PFSK-1 (cell line): ENCODE data around the gene OLFM3.

Experiments
- FOXP2 ChIP-seq: optimal IDR thresholded peaks from 2 replicates; pipeline ENCODE3; 2011; ENCODE audit warnings: borderline replicate concordance, control low read depth, inconsistent platforms; ENCODE audit not compliant: insufficient read depth; ENCODE audit errors: extremely low read length, extremely low read depth
- POLR2AphosphoS5 ChIP-seq: IDR thresholded peaks from 2 replicates; pipeline ENCODE4 v1.6.1; 2012; ENCODE audit warnings: low read depth, mild to moderate bottlenecking, control low read depth, low read length, moderate library complexity
- SIN3A ChIP-seq: IDR thresholded peaks from 2 replicates; pipeline ENCODE4 v1.6.1; 2012; ENCODE audit warnings: mild to moderate bottlenecking, low read length, moderate library complexity, borderline replicate concordance; ENCODE audit not compliant: insufficient read depth
- TAF1 ChIP-seq: IDR thresholded peaks from 2 replicates; pipeline ENCODE4 v1.6.1; 2012; ENCODE audit warnings: low read length, control low read depth, borderline replicate concordance; ENCODE audit not compliant: insufficient read depth
- TF ChIP-seq, protein P1 (sequence below), 2 experiments: IDR thresholded peaks; 2 replicates each; pipeline versions ENCODE4 v1.6.1 to v1.8.0; 2011 to 2012; ENCODE audit warnings: low read depth in 2 of 2, low read length in 2 of 2, control low read depth in 1 of 2, inconsistent platforms in 1 of 2, mild to moderate bottlenecking in 1 of 2, moderate library complexity in 1 of 2; ENCODE audit not compliant: insufficient read depth in 1 of 2

OLFM3 gene

DNA sequence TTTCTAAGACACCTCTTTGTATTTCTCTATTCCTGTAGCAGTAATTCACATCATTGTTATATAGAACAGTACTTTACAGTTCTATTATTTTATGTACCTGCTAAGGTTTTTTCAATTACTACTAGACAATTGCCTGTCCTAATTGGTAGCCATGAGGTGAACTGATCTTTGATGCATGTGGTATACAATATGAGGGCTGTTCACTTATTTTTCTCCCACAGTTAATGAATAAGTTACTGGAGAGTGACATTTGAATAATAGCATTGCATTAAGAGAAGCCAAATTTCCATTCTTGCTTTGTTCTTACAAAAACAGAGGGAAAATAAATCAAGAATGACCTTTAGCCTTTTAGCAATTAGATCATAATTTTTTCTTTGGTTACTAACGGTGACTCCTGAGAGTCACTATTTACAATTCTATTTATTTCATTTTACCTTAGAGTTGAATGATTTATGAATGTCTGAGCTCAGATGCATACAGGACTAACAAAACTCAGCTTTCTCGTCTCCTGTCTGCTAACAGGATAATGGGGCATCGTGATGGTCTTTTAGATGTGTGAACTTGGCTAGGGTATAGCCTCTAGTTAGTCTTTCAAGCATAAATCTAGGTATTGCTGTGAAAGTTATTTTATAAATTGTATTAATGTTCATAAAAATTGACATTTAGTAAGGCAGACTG lies 54.1 kb downstream of the OLFM3 start:
- TF ChIP-seq FOXP2 (no peak), POLR2AphosphoS5 (no peak), SIN3A (no peak), TAF1 (no peak)
- TF ChIP-seq, protein P1, sequence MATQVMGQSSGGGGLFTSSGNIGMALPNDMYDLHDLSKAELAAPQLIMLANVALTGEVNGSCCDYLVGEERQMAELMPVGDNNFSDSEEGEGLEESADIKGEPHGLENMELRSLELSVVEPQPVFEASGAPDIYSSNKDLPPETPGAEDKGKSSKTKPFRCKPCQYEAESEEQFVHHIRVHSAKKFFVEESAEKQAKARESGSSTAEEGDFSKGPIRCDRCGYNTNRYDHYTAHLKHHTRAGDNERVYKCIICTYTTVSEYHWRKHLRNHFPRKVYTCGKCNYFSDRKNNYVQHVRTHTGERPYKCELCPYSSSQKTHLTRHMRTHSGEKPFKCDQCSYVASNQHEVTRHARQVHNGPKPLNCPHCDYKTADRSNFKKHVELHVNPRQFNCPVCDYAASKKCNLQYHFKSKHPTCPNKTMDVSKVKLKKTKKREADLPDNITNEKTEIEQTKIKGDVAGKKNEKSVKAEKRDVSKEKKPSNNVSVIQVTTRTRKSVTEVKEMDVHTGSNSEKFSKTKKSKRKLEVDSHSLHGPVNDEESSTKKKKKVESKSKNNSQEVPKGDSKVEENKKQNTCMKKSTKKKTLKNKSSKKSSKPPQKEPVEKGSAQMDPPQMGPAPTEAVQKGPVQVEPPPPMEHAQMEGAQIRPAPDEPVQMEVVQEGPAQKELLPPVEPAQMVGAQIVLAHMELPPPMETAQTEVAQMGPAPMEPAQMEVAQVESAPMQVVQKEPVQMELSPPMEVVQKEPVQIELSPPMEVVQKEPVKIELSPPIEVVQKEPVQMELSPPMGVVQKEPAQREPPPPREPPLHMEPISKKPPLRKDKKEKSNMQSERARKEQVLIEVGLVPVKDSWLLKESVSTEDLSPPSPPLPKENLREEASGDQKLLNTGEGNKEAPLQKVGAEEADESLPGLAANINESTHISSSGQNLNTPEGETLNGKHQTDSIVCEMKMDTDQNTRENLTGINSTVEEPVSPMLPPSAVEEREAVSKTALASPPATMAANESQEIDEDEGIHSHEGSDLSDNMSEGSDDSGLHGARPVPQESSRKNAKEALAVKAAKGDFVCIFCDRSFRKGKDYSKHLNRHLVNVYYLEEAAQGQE (IDR thresholded peaks at IDR 0.05; ENCODE audit: insufficient read depth in 1 of 2, low read depth in 2 of 2, low read length in 2 of 2): no peak

DNA sequence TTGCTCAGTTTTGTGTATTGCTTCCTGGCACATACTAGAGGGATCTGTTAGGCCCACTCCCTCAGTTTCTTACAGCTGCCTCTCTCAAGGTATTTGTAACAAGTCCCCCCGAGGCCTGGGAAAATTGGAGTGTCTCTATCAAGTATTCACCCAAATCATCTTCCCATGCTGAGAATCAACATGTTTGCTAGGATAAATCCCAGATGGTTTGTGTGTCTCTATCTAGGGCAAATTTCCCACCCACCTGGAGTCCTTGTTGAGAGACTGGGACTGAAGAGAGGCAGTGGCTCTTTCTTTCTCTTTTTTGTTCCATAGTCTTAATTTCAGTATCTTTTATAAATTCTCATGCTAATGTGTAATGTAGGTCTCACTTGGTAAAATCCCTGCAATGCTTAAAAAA lies 58.0 kb downstream of the OLFM3 start:
- TF ChIP-seq TAF1 (no peak), POLR2AphosphoS5 (no peak), FOXP2 (no peak), SIN3A (no peak)
- TF ChIP-seq, protein P1 (IDR thresholded peaks at IDR 0.05; ENCODE audit: insufficient read depth in 1 of 2, low read depth in 2 of 2, low read length in 2 of 2): no peak

DNA sequence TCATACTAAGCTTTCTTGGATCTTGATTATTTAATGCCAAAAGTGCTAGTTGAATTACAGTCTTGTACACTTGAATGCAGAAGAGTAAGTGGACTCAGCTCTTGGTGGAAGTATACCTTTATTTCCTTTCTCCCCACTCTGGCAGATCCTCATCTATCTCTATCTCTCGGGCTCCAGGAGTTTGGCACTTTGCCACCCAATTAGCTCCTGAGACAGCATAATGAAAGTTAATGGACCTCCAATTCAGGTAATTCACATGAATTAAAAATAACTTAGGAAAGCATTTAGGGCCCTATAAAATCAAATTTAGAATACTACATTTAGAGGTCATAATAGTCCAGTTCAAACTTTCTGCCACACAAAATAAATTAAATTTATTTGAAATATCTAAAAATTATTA lies 67.4 kb downstream of the OLFM3 start:
- TF ChIP-seq TAF1: no peak
- TF ChIP-seq SIN3A: no peak
- TF ChIP-seq, protein P1 (IDR thresholded peaks at IDR 0.05; ENCODE audit: insufficient read depth in 1 of 2, low read depth in 2 of 2, low read length in 2 of 2): no peak

DNA sequence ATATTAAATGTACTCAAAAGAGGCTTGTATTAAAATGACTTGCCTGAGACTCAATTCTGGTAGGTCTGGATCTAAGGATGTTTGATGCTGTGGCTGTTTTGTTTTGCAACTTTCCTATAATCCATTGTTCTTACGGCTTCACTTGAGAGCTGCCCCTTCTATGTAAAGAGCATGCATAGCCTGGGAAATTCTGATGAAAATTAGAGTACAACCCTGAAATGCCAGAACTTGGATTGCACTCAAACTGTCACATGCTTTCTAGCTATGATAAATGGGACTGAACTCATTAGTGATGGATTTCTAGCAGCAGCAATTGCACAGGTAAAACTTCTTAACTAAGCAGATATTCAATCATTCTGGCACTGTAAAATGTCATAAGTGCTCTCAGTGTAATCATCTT lies 67.9 kb downstream of the OLFM3 start:
- TF ChIP-seq TAF1: no peak
- no peak for TF ChIP-seq FOXP2
- TF ChIP-seq SIN3A: no peak
- no peak for TF ChIP-seq POLR2AphosphoS5
- TF ChIP-seq, protein P1 (IDR thresholded peaks at IDR 0.05; ENCODE audit: insufficient read depth in 1 of 2, low read depth in 2 of 2, low read length in 2 of 2): no peak

DNA sequence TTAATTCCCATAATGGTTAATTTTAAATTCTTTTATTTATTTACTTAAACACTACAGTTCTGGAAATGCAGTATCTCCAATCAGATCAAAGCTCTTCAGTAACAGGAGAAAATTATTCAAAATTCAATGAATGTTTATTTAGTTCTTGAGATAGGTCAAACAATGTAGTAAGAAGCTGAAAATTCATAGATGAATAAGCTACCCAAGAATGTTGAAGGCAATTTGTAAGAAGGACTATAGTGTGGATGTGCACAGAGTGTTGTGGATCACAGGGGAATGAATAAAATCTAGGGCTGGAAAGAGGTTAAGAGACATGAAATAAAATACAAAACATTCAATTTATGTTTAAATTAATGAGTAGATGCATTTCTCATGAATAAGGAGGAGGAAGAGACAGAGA lies 72.0 kb downstream of the OLFM3 start:
- TF ChIP-seq TAF1: no peak
- TF ChIP-seq, protein P1 (IDR thresholded peaks at IDR 0.05; ENCODE audit: insufficient read depth in 1 of 2, low read depth in 2 of 2, low read length in 2 of 2): no peak
- no peak for TF ChIP-seq POLR2AphosphoS5
- TF ChIP-seq SIN3A: no peak
- TF ChIP-seq FOXP2: no peak
